Measurements from ENCODE around the gene KLHL22.

The KLHL22 gene

GRCh38 chr22:20436768-20437612, 58.6 kb downstream of the KLHL22 start:
- no peak for TF ChIP-seq RARB (CRISPR knock-in tag; IDR thresholded peaks at IDR 0.05)
- no peak for TF ChIP-seq BACH2 (CRISPR knock-in tag; IDR thresholded peaks at IDR 0.05; ENCODE audit: borderline replicate concordance)
- TF ChIP-seq TCF4 (CRISPR knock-in tag; IDR thresholded peaks at IDR 0.05; ENCODE audit: borderline replicate concordance): no peak
- TF ChIP-seq OSR1 (CRISPR knock-in tag; IDR thresholded peaks at IDR 0.05): no peak
- ATAC-seq: peak; percentile 22

- TF ChIP-seq PPARA (CRISPR knock-in tag; IDR thresholded peaks at IDR 0.05; ENCODE audit: borderline replicate concordance) (no peak), CSDC2 (CRISPR knock-in tag; IDR thresholded peaks at IDR 0.05) (no peak), ISL1 (CRISPR knock-in tag; IDR thresholded peaks at IDR 0.05) (no peak), SNAI2 (CRISPR knock-in tag; IDR thresholded peaks at IDR 0.05) (no peak), RARB (CRISPR knock-in tag; IDR thresholded peaks at IDR 0.05) (no peak), OSR1 (CRISPR knock-in tag; IDR thresholded peaks at IDR 0.05) (no peak), ZNF70 (CRISPR knock-in tag; IDR thresholded peaks at IDR 0.05) (no peak)
- ATAC-seq: peak; percentile 58
These were observed 59.3 kb downstream of the KLHL22 start for GRCh38 chr22:20436307-20436767.

DNA sequence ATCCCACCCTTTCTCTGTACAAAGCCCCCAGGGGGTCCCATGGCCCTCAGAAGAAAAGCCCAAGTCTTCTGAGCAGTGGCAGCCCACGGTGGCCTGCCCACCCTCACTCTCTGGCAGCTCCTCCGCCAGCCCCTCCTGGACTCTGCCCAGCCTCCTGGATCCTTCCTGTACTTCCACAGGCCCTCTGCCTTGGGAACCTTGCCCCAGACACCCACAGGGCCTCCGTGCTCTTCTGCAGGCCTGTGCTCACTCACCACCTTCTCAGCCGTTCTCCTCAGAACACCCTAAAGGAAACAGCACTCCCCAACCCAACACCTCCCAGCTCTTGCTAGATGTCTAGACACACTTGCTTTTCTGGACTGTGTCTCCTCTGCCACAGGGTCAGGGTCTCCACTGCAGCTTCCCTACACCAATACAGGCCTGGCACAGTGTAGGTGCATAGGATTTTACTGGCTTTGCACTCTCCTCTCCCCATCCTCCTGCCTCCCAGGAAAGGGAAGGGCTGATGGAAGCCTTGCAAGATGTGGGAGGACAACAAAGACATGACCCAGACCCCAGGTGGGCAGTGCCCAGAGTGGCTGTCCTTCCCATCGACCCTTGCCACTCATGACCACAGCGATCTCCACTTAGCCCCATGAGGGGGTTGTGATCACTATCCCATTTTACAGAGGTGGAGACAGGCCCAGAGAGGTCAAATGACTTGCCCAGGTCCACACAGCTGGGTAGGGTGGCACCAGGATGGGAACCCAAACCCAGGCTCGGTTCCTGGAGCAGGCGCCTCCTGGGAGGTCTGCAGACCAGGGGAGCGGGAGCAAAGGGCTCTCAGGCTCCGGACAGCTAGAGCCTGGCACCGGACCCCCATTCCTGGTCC, 59.9 kb downstream of the KLHL22 start:
- ATAC-seq: no peak
- TF ChIP-seq CREB5 (CRISPR knock-in tag; IDR thresholded peaks at IDR 0.05; ENCODE audit: low read depth): no peak
- TF ChIP-seq GLIS3 (CRISPR knock-in tag; IDR thresholded peaks at IDR 0.05): no peak
- no peak for TF ChIP-seq SNAI2 (CRISPR knock-in tag; IDR thresholded peaks at IDR 0.05)
- TF ChIP-seq PPARA (CRISPR knock-in tag; IDR thresholded peaks at IDR 0.05; ENCODE audit: borderline replicate concordance): no peak
- TF ChIP-seq, protein P1, sequence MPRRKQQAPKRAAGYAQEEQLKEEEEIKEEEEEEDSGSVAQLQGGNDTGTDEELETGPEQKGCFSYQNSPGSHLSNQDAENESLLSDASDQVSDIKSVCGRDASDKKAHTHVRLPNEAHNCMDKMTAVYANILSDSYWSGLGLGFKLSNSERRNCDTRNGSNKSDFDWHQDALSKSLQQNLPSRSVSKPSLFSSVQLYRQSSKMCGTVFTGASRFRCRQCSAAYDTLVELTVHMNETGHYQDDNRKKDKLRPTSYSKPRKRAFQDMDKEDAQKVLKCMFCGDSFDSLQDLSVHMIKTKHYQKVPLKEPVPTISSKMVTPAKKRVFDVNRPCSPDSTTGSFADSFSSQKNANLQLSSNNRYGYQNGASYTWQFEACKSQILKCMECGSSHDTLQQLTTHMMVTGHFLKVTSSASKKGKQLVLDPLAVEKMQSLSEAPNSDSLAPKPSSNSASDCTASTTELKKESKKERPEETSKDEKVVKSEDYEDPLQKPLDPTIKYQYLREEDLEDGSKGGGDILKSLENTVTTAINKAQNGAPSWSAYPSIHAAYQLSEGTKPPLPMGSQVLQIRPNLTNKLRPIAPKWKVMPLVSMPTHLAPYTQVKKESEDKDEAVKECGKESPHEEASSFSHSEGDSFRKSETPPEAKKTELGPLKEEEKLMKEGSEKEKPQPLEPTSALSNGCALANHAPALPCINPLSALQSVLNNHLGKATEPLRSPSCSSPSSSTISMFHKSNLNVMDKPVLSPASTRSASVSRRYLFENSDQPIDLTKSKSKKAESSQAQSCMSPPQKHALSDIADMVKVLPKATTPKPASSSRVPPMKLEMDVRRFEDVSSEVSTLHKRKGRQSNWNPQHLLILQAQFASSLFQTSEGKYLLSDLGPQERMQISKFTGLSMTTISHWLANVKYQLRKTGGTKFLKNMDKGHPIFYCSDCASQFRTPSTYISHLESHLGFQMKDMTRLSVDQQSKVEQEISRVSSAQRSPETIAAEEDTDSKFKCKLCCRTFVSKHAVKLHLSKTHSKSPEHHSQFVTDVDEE (CRISPR knock-in tag; IDR thresholded peaks at IDR 0.05): no peak
- TF ChIP-seq CSRNP3 (CRISPR knock-in tag; IDR thresholded peaks at IDR 0.05): no peak
- TF ChIP-seq TCF4 (CRISPR knock-in tag; IDR thresholded peaks at IDR 0.05; ENCODE audit: borderline replicate concordance): no peak
- no peak for TF ChIP-seq ZC3H10 (CRISPR knock-in tag; IDR thresholded peaks at IDR 0.05)

DNA sequence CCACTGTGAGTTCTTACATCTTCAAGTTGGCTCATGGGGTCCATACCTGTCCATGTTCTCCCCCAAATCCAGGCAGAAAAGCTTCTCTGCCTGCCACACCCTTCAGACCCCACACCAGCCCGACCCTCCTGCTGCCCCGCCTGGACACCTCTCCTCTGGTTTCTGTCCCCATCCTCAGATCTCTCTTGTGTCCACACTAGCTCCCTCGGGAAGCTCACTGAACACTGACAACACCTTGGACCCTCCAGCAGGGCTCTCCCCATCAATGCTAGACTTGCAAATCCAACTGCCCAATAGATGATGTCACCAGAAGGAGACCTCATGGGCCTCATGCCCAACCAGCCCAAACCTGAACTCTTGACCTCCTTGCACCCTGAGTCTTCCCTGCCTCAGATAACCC, 60.8 kb downstream of the KLHL22 start:
- ATAC-seq: no peak
- TF ChIP-seq TOX (CRISPR knock-in tag; IDR thresholded peaks at IDR 0.05; ENCODE audit: borderline replicate concordance) (no peak), ZFP3 (CRISPR knock-in tag; IDR thresholded peaks at IDR 0.05) (no peak), CREB5 (CRISPR knock-in tag; IDR thresholded peaks at IDR 0.05; ENCODE audit: low read depth) (no peak), SNAI2 (CRISPR knock-in tag; IDR thresholded peaks at IDR 0.05) (no peak), ZFP30 (CRISPR knock-in tag; IDR thresholded peaks at IDR 0.05) (no peak)
